ENCODE results near the gene SLC25A27.

- TF ChIP-seq CTCF (conservative IDR thresholded peaks at IDR 0.05; ENCODE audit: low read length) = no peak
- TF ChIP-seq EZH2phosphoT487 (IDR thresholded peaks at IDR 0.05; ENCODE audit: borderline replicate concordance, low read depth, low read length) = no peak
Observed at GRCh38 chr6:46674410-46674809, 21.6 kb downstream of the SLC25A27 start.

Data from OCI-LY7 (cell line).